Stomach (tissue), 4 donors: ENCODE data around the gene ASB8.

Source experiments
- CTCF ChIP-seq, 7 experiments: fragments of 450-650 bp in 4 of 7; fragments of 200-600 bp in 3 of 7; sonication (generic) in 3 of 7; IDR thresholded peaks; one replicate each; pipeline ENCODE4 v1.5.1; 2016 to 2019; ENCODE audit warnings: antibody characterized with exemption in 7 of 7, control low read depth in 2 of 7, mild to moderate bottlenecking in 1 of 7
- EP300 ChIP-seq: sonication (generic); formaldehyde crosslinking; IDR thresholded peaks from one replicate; pipeline ENCODE4 v1.6.1; 2017; ENCODE audit warnings: antibody characterized with exemption
- POLR2A ChIP-seq, 4 donors: fragments of 450-650 bp; IDR thresholded peaks; one replicate each; pipeline ENCODE4 v1.6.1; 2016; ENCODE audit warnings: antibody characterized with exemption in 4 of 4, control low read depth in 2 of 4, mild to moderate bottlenecking in 1 of 4, moderate library complexity in 1 of 4
- POLR2AphosphoS5 ChIP-seq, 3 donors: sonication (generic); formaldehyde crosslinking; IDR thresholded peaks; one replicate each; pipeline ENCODE4 v1.6.1; 2016; ENCODE audit warnings: antibody characterized with exemption in 3 of 3

DNA sequence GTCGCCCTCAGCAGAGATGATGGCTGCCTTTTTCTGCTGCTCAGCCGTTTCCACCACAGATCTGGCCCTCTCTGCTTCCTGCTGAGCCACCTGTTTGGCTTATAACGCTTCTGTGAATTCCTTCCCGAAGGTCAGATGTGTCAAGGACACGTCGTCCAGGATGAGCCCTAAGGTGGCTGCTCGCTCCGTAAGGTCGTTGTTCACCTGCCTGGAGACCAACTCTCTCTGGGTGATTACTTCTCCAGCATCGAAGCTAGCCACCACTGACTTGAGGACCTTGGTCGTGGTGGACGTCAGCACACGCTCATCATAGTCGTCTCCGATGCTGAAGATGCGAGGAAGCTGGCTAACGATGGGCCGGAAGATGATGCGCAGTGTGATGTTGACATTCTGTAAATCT is 11.7 kb upstream of the ASB8 start:
- TF ChIP-seq EP300 (no peak), CTCF (IDR thresholded peaks at IDR 0.05) (no peak), POLR2A (IDR thresholded peaks at IDR 0.05) (no peak), POLR2AphosphoS5 (IDR thresholded peaks at IDR 0.05) (no peak)
